Activated naive CD8-positive, alpha-beta T cell treated with anti-CD3 and anti-CD28 coated beads, Interleukin-2, amount 50 U/mL, for 24 hours (primary cell): ENCODE results near the gene APOBEC3C.
"Not testable (repeated sequence)": the region's sequence is repeated elsewhere in the genome, so short reads cannot be mapped to it uniquely, and the experiment has no call there.

Experiments used
- ATAC-seq: fragments of 150-1000 bp; cut with Tn5 transposase; one replicate; pipeline ENCODE4 v1.10.0; 2021
- DNase-seq: peaks from one replicate; pipeline ENCODE4 v3.0.0; 2021
- H3K27ac Mint-ChIP-seq: one replicate; pipeline ENCODE4 v1.8.0; 2021; ENCODE audit warnings: mild to moderate bottlenecking, mixed read lengths
- H3K27me3 Mint-ChIP-seq: one replicate; pipeline ENCODE4 v1.8.0; 2021; ENCODE audit warnings: mixed read lengths
- H3K36me3 Mint-ChIP-seq: one replicate; pipeline ENCODE4 v1.8.0; 2021; ENCODE audit warnings: low read depth, mixed read lengths
- H3K4me1 Mint-ChIP-seq: one replicate; pipeline ENCODE4 v1.8.0; 2021; ENCODE audit warnings: mixed read lengths
- H3K4me3 Mint-ChIP-seq: one replicate; pipeline ENCODE4 v1.8.0; 2021; ENCODE audit warnings: mild to moderate bottlenecking, moderate library complexity, mixed read lengths
- H3K9me3 Mint-ChIP-seq: one replicate; pipeline ENCODE4 v1.8.0; 2021; ENCODE audit warnings: mixed read lengths

Gene APOBEC3C

DNA sequence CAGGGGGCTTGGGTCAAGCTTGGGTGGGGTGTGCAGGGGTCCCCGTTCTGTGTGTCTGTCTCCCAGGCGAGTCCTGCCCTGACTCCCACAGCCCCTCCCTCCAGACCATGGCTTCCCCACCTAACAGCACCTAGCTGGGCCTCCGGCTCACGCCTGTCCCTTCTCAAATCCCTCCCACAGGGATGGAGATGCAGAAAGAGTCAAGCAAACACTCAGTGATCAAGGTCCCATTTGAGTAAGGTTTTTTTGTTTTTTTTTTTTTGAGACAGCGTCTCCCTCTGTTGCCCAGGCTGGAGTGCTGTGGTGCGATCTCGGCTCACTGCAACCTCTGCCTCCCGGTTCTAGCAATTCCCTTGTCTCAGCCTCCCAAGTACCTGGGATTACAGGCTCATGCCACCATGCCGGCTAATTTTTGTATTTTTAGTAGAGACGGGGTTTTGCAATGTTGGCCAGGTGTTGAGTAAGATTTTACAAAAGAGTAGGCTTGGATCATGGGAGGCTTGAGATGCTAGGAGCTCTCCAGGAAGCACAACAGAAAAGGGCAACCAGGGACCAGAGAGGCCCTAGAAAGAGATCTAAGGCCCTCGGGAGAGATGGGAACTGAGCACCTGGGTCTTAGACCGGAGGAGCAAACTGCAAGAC is 12.6 kb downstream of the APOBEC3C start:
- Mint-ChIP-seq H3K36me3 (peaks cover 19% of the 10 kb centered on the region), H3K27me3 (no peaks in the 10 kb centered on the region), H3K9me3 (no peaks in the 10 kb centered on the region), H3K4me3 (no peak overlapping the region), H3K27ac (peak overlapping the region; percentile 6), H3K4me1 (peaks cover 45% of the 10 kb centered on the region)
- ATAC-seq = no peak
- no peak for DNase-seq

DNA sequence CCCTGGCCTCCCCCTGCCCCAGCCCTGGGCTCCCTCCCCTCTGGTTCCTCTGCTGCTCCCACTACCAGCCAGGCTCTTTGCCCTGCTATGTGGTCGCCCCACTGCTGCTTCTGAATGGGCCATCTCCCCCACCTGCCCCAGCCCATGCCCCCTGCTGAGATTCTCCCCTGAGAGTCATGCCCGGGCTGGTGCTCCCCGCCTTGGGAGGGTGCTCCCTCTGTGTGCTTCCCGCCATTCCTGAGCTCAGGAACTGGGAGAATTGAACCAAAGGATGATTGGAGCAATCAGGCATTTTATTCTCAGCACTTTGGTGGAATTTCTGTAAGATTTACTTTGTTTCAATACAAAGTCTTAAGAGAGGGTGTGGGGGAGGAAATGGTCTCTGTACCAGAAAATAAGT is 13.7 kb downstream of the APOBEC3C start:
- Mint-ChIP-seq H3K27ac (peak overlapping the region; percentile 14), H3K27me3 (no peaks in the 10 kb centered on the region), H3K4me3 (no peak overlapping the region), H3K4me1 (peaks cover 36% of the 10 kb centered on the region), H3K36me3 (peaks cover 18% of the 10 kb centered on the region), H3K9me3 (no peaks in the 10 kb centered on the region)
- DNase-seq (no peak), ATAC-seq (no peak)

DNA sequence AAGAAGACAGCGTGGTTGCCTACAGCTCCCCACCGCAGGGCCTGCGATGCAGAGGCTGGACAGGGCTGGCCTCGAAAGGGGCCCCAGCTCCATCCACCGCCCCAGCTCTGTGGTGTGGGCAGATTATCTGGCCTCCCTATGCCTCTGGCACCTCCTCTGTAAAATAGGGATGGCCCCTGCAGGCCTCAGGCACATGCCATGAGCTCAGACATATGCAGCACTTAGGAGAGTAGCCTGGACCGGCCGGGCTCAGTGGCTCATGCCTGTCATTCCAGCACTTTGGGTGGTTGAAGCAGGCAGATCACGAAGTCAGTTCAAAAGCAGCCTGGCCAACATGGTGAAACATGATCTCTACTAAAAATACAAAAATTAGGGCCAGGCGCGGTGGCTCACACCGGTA is 14.2 kb downstream of the APOBEC3C start:
- Mint-ChIP-seq H3K4me1 (peaks cover 35% of the 10 kb centered on the region), H3K36me3 (peaks cover 18% of the 10 kb centered on the region), H3K27ac (peak overlapping the region; percentile 14), H3K9me3 (no peaks in the 10 kb centered on the region), H3K27me3 (no peaks in the 10 kb centered on the region), H3K4me3 (no peak overlapping the region)
- no peak for DNase-seq
- ATAC-seq = no peak

DNA sequence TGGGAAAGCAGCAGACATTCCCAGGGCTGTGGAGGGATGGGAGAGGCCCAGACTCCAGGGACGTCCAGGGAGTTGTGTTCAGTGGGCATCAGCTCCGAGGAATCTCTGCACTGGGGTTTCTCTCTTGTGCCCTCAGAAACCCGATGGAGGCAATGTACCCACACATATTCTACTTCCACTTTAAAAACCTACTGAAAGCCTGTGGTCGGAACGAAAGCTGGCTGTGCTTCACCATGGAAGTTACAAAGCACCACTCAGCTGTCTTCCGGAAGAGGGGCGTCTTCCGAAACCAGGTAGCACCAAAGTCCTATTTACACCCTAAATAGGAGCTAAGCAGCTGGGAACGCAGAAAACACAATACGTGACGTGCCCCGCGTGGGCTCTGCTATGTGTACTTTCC is 15.2 kb downstream of the APOBEC3C start:
- H3K27ac Mint-ChIP-seq = no peak overlapping the region
- H3K4me3 Mint-ChIP-seq = no peak overlapping the region
- H3K9me3 Mint-ChIP-seq = no peaks in the 10 kb centered on the region
- H3K4me1 Mint-ChIP-seq = peaks cover 27% of the 10 kb centered on the region
- no peak for DNase-seq
- no peaks in the 10 kb centered on the region for H3K27me3 Mint-ChIP-seq
- H3K36me3 Mint-ChIP-seq = peaks cover 13% of the 10 kb centered on the region
- no peak for ATAC-seq

DNA sequence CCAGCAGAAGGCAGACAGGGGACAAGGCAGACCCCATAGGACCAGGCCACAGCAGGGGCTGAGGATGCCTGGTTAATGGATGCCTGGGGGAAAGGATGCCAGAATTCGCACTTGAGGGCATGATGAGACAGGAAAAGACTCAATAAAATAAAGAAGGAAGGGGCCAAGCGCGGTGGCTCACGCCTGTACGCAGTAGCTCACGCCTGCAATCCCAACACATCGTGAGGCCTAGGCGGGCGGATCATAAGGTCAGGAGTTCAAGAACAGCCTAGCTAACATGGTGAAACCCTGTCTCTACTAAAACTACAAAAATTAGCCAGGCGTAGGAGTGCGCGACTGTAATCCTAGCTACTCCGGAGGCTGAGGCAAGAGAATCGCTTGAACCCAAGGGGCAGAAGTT is 16.6 kb downstream of the APOBEC3C start:
- Mint-ChIP-seq H3K9me3 (no peaks in the 10 kb centered on the region), H3K36me3 (peaks cover 7% of the 10 kb centered on the region), H3K27me3 (no peaks in the 10 kb centered on the region), H3K27ac (no peak overlapping the region), H3K4me1 (peaks cover 14% of the 10 kb centered on the region), H3K4me3 (no peak overlapping the region)
- no peak for DNase-seq
- no peak for ATAC-seq

DNA sequence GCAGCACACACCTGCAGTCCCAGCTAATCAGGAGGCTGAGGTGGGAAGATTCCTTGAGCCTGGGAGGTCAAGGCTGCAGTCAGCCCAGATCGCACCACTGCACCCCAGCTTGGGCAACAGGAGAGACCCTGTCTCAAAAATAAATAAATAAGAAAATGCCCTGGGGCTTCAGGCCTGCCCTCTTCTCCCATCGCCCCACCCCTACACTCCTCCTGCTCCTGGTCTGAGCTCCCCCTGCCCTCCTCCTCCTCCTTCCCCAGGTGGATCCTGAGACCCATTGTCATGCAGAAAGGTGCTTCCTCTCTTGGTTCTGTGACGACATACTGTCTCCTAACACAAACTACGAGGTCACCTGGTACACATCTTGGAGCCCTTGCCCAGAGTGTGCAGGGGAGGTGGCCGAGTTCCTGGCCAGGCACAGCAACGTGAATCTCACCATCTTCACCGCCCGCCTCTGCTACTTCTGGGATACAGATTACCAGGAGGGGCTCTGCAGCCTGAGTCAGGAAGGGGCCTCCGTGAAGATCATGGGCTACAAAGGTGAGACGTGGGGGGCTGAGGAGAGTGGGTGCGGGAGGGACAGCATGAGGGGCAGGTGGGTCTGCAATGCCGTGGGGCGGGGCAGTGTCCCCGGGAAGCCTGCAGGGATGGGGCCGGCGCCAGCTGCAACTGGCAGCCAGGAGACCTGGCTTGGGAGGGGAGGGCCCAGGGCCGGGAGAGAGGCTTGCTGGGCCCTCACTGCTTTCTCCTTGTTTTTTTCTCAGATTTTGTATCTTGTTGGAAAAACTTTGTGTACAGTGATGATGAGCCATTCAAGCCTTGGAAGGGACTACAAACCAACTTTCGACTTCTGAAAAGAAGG is 17.6 kb downstream of the APOBEC3C start:
- H3K4me1 Mint-ChIP-seq = peaks cover 17% of the 10 kb centered on the region
- not testable (repeated sequence) for H3K9me3 Mint-ChIP-seq, ATAC-seq, H3K27ac Mint-ChIP-seq, DNase-seq, H3K4me3 Mint-ChIP-seq, H3K36me3 Mint-ChIP-seq, H3K27me3 Mint-ChIP-seq

DNA sequence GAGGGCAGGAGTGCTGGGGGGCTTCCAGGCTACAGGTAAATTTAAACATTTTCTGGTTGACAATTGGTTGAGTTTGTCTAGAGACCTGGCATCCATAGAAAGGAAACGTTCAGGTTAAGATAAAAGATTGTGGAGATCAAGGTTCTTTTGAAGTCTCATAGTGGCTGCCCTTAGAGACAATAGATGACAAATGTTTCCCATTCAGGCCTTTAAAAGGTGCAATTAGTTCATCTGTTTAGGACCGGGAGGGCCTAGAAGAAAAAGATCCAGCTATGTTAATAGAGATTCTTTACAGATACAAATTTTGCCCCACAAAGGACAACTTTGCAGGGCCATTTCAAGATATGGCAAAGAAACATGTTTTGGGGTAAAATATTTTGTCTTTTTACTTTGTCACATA is 23.0 kb downstream of the APOBEC3C start:
- not testable (repeated sequence) for H3K9me3 Mint-ChIP-seq, ATAC-seq, H3K36me3 Mint-ChIP-seq, H3K27me3 Mint-ChIP-seq, DNase-seq, H3K4me3 Mint-ChIP-seq
- peak overlapping the region; percentile 4 for H3K27ac Mint-ChIP-seq
- peaks cover 36% of the 10 kb centered on the region for H3K4me1 Mint-ChIP-seq

DNA sequence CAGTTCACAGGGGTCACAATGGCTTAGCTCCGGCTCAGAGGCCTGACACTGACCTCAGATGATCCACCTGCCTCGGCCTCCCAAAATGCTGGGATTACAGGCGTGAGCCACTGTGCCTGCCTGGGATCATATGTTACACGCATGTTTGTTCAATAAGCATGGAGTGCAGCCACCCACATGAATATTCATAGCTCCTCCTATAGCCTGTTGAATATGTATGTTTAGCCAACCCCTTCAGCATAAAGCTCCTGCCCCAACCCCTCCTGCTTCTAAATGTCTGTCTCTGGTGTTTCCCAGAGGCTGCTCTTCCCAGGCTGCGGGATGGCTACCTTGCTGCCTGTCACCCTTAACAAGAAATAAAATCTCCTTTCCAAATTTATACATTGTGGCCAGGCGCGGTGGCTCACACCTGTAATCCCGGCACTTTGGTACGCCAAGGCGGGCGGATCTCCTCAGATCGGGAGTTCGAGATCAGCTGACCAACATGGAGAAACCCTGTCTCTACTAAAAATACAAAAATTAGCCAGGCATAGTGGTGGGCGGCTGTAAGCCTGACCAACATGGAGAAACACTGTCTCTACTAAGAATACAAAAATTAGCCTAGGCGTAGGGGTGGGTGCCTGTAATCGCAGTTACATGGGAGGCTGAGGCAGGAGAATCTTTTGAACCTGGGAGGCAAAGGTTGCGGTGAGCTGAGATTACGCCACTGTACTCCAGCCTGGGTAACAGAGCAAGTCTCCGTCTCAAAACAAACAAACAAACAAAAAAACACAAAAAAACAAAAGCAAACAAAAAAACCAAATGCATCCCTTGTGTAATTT is 25.5 kb downstream of the APOBEC3C start:
- H3K4me1 Mint-ChIP-seq = peaks cover 50% of the 10 kb centered on the region
- H3K27ac Mint-ChIP-seq = peak overlapping the region; percentile 77
- no peaks in the 10 kb centered on the region for H3K27me3 Mint-ChIP-seq
- H3K9me3 Mint-ChIP-seq = no peaks in the 10 kb centered on the region
- DNase-seq (no peak), ATAC-seq (no peak)
- H3K4me3 Mint-ChIP-seq = peak overlapping the region; percentile 79
- H3K36me3 Mint-ChIP-seq = no peaks in the 10 kb centered on the region

DNA sequence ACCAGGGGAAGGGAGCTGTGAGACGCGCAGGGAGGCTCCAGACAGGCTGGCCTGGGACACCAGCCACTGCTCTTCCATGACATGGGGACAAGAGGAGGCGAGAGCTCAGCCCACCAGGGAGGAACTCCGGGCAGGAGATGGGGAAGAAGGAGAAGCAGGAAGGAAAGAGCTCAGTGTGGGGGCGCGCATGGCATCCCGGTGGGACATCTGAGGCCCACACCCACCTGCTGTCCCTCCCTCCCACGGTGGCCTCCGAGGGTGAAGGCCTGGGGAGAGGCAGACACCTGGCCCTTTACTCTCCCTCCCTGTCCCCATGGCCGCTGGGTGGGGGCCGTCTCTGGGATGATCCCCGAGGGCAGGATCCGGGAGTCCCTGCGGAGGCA is 26.1 kb downstream of the APOBEC3C start:
- Mint-ChIP-seq H3K27ac (peak overlapping the region; percentile 77), H3K4me1 (peaks cover 50% of the 10 kb centered on the region), H3K4me3 (peak overlapping the region; percentile 79)
- H3K9me3 Mint-ChIP-seq, DNase-seq, H3K27me3 Mint-ChIP-seq, H3K36me3 Mint-ChIP-seq, ATAC-seq: not testable (repeated sequence)

DNA sequence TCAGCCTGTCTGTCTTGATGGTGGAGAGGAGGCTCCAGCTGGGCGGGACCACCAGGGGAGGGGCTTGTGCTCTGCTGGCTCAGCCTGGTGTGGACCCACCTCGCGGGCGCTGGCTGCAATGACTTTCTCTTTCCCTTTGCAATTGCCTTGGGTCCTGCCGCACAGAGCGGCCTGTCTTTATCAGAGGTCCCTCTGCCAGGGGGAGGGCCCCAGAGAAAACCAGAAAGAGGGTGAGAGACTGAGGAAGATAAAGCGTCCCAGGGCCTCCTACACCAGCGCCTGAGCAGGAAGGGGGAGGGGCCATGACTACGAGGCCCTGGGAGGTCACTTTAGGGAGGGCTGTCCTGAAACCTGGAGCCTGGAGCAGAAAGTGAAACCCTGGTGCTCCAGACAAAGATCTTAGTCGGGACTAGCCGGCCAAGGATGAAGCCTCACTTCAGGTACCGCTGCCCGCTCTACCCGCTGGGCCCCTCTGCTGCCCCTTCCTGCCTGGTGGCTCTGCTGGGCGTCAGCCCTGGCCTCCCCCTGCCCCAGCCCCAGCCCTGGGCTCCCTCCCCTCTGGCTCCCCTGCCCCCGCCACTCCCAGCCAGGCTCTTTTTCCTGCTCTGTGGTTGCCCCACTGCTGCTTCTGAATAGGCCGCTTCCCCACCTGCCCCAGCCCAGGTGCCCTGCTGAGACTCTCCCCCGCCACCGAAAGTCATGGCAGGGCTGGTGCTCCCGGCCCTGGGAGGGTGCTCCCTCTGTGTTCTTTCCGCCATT is 26.7 kb downstream of the APOBEC3C start, which contains the start of gene APOBEC3F:
Gene APOBEC3F (plus strand): TSS at position 327 of the 759 bp plus-strand sequence. CDS start 97 bp downstream, at position 424.
- ATAC-seq = peak; percentile 97
- not testable (repeated sequence) for H3K36me3 Mint-ChIP-seq, H3K9me3 Mint-ChIP-seq, H3K27me3 Mint-ChIP-seq
- peak within 1 kb of the TSS; percentile 89 for H3K4me3 Mint-ChIP-seq
- H3K27ac Mint-ChIP-seq = peak within 1 kb of the TSS; percentile 86
- peaks cover 50% of the 10 kb centered on the region for H3K4me1 Mint-ChIP-seq
- peak; percentile 68 for DNase-seq

DNA sequence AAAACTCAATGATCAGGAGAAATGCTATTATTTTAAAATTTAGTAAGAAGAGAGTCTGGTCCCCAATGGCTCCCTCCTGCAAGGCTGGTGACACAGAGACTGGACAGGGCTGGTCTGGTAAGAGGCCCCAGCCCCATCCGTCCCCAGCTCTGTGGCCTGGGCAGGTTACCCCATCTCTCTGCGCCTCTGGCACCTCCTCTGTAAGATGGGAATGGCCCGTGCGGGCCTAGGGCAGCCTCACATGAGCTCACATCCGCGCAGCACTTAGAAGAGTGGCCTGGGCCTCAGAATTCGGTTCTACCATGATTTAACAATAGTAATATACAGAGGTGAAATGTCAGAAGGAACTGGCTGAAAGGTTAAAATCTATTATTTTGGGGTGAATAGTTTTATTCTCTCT is 27.9 kb downstream of the APOBEC3C start:
- peak overlapping the region; percentile 89 for H3K4me3 Mint-ChIP-seq

DNA sequence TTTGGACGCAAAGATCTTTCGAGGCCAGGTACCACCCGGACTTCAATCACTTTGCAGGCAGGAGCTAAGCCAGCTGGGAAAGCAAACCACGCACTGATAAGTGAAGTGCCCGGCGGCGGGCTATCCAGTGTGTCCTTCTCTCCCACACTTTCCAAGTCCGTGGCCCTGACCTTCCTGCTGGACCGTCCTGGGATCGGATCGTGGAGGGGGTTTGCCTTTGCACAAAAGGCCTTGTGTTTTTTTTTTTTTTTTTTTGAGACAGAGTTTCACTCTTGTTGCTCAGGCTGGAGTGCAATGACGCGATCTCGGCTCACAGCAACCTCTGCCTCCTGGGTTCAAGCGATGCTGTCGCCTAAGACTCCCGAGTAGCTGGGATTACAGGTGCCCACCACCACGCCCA is 29.0 kb downstream of the APOBEC3C start:
- H3K4me3 Mint-ChIP-seq, ATAC-seq, H3K36me3 Mint-ChIP-seq, DNase-seq, H3K9me3 Mint-ChIP-seq, H3K27me3 Mint-ChIP-seq, H3K27ac Mint-ChIP-seq: not testable (repeated sequence)
- peaks cover 39% of the 10 kb centered on the region for H3K4me1 Mint-ChIP-seq

More for the DNA sequence above, 27.9 kb downstream of the APOBEC3C start:
- ATAC-seq (no peak), DNase-seq (no peak)
- Mint-ChIP-seq H3K9me3 (no peaks in the 10 kb centered on the region), H3K4me1 (peaks cover 41% of the 10 kb centered on the region), H3K36me3 (peaks cover 2% of the 10 kb centered on the region), H3K27me3 (no peaks in the 10 kb centered on the region), H3K27ac (peak overlapping the region; percentile 86)

DNA sequence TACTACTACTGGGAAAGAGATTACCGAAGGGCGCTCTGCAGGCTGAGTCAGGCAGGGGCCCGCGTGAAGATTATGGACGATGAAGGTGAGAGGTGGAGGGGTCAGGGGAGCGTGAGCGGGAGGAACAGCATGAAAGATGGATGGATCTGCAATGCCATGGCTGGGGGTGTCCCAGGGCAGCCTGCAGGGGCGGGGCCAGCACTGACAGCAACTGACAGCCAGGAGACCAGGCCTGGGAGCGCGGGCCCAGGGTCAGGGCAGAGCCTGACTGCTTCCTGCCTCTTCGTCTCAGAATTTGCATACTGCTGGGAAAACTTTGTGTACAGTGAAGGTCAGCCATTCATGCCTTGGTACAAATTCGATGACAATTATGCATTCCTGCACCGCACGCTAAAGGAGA is 31.1 kb downstream of the APOBEC3C start:
- H3K27me3 Mint-ChIP-seq, H3K4me3 Mint-ChIP-seq, H3K36me3 Mint-ChIP-seq, ATAC-seq, DNase-seq, H3K9me3 Mint-ChIP-seq, H3K27ac Mint-ChIP-seq: not testable (repeated sequence)
- peaks cover 32% of the 10 kb centered on the region for H3K4me1 Mint-ChIP-seq

DNA sequence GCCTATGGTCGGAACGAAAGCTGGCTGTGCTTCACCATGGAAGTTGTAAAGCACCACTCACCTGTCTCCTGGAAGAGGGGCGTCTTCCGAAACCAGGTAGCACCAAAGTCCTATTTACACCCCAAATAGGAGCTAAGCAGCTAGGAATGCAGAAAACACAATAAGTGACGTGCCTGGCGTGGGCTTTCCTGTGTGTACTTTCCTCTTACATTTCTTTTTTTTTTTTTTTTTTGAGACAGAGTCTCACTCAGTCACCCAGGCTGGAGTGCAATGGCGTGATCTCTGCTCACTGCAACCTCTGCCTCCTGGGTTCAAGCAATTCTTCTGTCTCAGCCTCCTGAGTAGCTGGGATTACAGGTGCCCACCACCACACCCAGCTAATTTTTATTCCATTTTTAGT is 35.4 kb downstream of the APOBEC3C start:
- ATAC-seq, H3K9me3 Mint-ChIP-seq, H3K27me3 Mint-ChIP-seq, H3K36me3 Mint-ChIP-seq, H3K4me3 Mint-ChIP-seq, H3K4me1 Mint-ChIP-seq, DNase-seq, H3K27ac Mint-ChIP-seq: not testable (repeated sequence)
